ENCODE measurements around the gene SMAD4.

GRCh38 chr18:51068105-51068504 is 38.1 kb downstream of the SMAD4 start:
- TF ChIP-seq ELK1 (IDR thresholded peaks at IDR 0.05; ENCODE audit: low read depth, low read length): no peak
- no peak for TF ChIP-seq CTCF (IDR thresholded peaks at IDR 0.05)
